ENCODE results near the gene PFKFB2.

Gene PFKFB2

GRCh38 chr1:207112616-207113296 is 59.7 kb downstream of the PFKFB2 start:
- DNase-seq (ENCODE audit: low read depth), result no peak
- H3K4me3 ChIP-seq (ENCODE audit: low read depth, low read length), result no peak overlapping the region
- TF ChIP-seq POLR2A (IDR thresholded peaks at IDR 0.05; ENCODE audit: extremely low read depth, insufficient read length) (no peak), CTCF (IDR thresholded peaks at IDR 0.05; ENCODE audit: low read depth, low read length) (no peak), MYC (IDR thresholded peaks at IDR 0.05; ENCODE audit: low read depth, low read length) (no peak)
- TF ChIP-seq, protein P1, sequence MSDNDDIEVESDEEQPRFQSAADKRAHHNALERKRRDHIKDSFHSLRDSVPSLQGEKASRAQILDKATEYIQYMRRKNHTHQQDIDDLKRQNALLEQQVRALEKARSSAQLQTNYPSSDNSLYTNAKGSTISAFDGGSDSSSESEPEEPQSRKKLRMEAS (IDR thresholded peaks at IDR 0.05; ENCODE audit: low read depth, low read length), result no peak

DNA sequence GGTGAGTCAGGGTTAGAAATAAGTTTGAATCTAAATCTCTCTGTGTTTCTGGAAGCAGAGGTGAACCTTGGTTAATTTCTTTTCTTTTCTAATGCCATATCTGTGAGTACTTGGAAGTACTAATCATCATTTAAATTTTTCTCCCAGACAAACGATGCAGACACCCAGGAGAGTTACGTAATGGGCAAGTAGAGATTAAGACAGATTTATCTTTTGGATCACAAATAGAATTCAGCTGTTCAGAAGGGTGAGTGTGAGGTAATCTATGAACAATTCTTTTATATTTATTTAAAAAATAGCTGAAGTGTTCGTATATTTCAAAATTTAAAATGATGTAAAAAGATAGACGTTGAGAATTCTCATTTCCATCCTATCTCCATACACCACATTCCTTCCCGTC is 62.2 kb downstream of the PFKFB2 start:
- TF ChIP-seq MYC (IDR thresholded peaks at IDR 0.05; ENCODE audit: low read depth, low read length) (no peak), POLR2A (IDR thresholded peaks at IDR 0.05; ENCODE audit: extremely low read depth, insufficient read length) (no peak), CTCF (IDR thresholded peaks at IDR 0.05; ENCODE audit: low read depth, low read length) (no peak)
- TF ChIP-seq, protein P1 (IDR thresholded peaks at IDR 0.05; ENCODE audit: low read depth, low read length), result no peak
- DNase-seq (ENCODE audit: low read depth), result no peak
- H3K4me3 ChIP-seq (ENCODE audit: low read depth, low read length), result no peak overlapping the region

- TF ChIP-seq CTCF (IDR thresholded peaks at IDR 0.05; ENCODE audit: low read depth, low read length), result no peak
- no peak for TF ChIP-seq POLR2A (IDR thresholded peaks at IDR 0.05; ENCODE audit: extremely low read depth, insufficient read length)
- no peak for TF ChIP-seq MYC (IDR thresholded peaks at IDR 0.05; ENCODE audit: low read depth, low read length)
- TF ChIP-seq, protein P1 (IDR thresholded peaks at IDR 0.05; ENCODE audit: low read depth, low read length), result no peak
- H3K4me3 ChIP-seq (ENCODE audit: low read depth, low read length), result no peak overlapping the region
- no peak for DNase-seq (ENCODE audit: low read depth)
These were observed 71.3 kb downstream of the PFKFB2 start for GRCh38 chr1:207124389-207124788.

DNA sequence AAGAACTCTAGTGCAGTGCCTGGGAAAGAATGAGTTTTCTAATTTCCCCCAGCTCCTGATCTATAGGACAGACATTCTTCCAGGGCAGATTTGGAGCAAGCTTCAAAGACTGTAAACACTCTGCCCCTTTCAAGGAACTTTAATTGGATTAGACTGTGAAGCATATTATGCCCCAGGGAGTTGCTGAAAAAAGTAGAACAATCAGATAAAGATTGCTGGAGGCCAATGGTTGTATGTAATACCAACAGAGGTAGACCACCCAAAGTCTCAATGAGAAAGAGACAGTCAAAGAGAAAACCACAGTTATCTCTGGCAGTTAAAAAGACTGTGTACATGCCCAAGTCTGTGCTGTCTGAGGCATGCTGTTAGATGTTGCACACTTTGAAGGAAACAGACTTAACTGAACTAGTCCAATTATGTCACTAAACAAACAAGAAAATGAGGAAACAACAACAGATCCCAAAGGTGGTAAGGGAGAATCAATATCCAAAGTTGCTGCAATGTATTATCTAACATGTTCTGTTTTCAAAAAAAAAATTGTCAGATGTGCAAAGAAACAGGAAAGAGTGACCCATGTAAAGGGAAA is 75.4 kb downstream of the PFKFB2 start:
- no peak for DNase-seq (ENCODE audit: low read depth)
- no peak overlapping the region for H3K4me3 ChIP-seq (ENCODE audit: low read depth, low read length)
- TF ChIP-seq POLR2A (IDR thresholded peaks at IDR 0.05; ENCODE audit: extremely low read depth, insufficient read length), result no peak
- TF ChIP-seq CTCF (IDR thresholded peaks at IDR 0.05; ENCODE audit: low read depth, low read length), result no peak
- TF ChIP-seq, protein P1 (IDR thresholded peaks at IDR 0.05; ENCODE audit: low read depth, low read length), result no peak
- TF ChIP-seq MYC (IDR thresholded peaks at IDR 0.05; ENCODE audit: low read depth, low read length), result no peak

DNA sequence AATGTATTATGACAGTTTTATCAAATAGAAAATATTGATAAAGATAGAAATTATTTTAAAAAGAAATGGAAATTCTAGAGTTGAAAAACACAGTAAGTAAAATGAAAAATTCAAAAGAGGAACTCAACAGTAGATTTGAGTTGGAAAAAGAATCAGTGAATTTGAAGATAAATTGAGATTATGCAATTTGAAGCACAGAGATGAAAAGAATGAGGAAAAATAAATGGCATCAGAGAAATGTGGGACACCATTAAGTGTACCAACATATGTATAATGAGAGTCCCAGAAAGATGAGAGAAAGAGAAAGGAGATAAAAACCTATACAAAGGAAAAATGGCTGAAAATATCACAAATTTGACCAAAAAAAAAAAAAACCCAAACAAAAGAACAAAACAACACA is 76.0 kb downstream of the PFKFB2 start:
- no peak overlapping the region for H3K4me3 ChIP-seq (ENCODE audit: low read depth, low read length)
- TF ChIP-seq MYC (IDR thresholded peaks at IDR 0.05; ENCODE audit: low read depth, low read length), result no peak
- TF ChIP-seq, protein P1 (IDR thresholded peaks at IDR 0.05; ENCODE audit: low read depth, low read length), result no peak
- DNase-seq (ENCODE audit: low read depth), result no peak

Measured in NB4 (cell line).